Brain pericyte (primary cell): ENCODE data around the gene ZNF536.
"Not testable (repeated sequence)": the region's sequence is repeated elsewhere in the genome, so short reads cannot be mapped to it uniquely, and the experiment has no call there.

Experiments
- DNase-seq: peaks from one replicate; pipeline ENCODE4 v3.0.0-alpha.2; 2012; ENCODE audit warnings: low read depth, low spot score

ZNF536 gene

DNA sequence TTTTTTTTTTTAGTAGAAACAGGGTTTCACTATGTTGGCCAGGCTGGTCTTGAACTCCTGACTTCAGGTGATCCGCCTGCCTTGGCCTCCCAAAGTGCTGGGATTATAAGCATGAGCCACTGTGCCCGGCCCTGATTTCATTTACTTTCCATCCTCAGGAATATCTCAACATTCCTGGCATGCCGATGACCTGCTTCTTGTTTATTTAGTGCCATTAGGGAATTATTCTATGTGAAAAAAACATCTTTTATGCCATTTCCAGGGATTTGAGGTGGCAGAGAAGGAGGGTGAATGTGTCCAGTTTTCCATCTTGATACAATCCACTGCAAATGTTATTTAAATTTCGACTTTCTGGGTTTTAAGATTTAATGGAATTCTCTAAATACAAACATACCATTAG, 45.0 kb downstream of the ZNF536 start:
- not testable (repeated sequence) for DNase-seq

DNA sequence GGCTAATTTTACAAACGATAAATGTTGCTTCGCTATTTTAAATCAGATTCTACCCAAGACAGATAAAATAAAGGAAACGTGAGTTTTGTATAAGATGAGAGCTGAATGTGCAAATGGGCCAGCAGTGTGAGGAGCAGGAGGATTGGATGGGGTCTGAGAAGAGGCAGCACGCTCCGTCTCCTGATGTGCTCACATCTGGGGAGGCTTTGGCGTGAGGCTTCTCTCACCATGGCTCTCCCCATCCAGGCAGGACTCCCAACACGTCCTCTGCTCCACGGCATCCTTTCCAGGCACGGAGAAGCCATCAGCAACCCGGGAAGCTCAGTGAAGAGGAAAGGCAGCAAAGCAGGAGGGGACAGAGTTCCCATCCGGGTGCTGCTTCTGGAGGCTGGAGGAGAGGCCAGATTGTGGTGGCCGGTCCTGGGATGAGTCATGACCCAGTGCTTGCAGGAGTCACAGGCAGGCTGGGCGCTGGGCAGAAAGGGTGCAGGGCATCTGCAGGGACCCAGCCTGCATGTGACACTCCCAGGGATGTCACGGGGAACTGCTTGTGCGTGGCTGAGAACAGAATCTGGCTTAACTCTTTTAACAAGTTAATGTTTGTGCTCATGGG, 47.5 kb downstream of the ZNF536 start:
- no peak for DNase-seq

DNA sequence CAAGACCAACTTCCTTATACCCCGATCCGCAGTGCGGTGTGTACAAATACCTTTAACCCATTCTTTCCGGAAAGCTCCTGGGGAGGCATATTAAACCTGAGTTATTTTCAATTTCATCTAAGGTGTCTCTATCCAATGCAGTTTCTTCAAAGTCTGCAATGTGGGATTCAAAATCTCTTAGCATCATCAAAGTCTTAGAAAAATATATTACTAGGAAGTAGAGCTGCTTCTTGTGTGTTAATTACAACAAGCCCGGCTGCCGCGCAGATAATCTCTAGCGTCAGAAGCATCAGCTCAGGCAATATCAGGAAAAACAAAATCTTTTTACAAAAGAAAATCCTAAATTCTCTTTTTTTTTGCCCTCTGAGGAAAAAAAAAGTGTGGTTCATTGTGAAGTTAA, 48.1 kb downstream of the ZNF536 start:
- no peak for DNase-seq

DNA sequence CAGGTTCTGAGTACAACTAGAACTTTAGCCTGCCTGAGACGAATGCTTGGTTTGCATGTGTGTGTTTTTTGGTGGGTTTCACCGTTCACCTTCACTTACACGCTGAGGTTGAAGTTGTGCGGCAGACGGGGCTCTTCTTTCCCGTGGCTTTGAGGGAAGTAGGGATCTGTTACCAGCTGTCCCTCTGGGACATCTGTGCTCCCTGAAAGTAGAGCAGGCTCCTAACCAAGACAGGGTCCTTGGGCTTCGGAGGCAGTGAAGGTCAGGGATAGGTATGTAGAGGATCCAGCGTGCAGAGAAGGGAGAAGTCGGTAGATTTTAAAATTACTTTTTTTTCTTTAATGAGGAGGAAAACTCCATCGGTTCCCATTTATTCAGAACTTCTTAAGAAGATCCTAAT, 48.7 kb downstream of the ZNF536 start:
- DNase-seq, result no peak

DNA sequence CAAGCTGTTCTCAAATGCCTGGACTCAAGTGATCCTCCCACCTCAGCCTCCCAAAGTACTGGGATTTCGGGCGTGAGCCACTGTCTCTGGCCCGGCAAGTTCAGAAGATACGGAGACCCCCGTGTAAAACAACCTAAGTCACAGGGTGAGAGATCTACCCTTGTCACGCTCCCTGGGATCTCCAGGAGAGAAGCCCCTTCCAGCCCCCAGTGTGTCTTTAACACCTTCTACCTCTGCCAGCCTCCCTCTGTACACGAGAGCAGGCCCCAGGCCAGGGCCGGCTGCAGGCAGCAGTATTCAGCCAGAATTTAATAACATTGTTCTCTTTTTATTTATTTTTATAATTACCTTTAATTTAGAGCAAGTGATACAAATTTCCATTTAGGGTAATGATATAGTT, 49.4 kb downstream of the ZNF536 start:
- no peak for DNase-seq

DNA sequence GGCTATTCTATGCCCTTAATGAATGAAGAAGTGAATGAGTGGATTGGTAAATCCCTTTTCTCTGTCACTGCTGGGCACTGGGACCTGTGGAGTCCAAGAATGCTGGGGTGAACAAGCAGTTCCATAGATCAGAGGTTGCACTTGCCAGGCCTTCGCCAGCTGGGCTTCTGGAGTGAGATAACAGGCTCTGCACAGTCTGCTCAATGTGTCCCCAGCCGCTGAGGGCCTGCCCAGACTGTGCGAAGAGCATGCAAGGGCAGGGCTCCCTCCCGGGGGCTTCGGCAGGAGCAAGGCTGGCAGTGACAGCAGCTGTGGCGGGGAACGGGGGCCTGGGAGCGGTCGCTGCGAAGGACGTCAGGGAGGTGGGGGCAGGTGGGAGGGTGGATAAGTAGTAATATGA, 51.3 kb downstream of the ZNF536 start:
- no peak for DNase-seq

DNA sequence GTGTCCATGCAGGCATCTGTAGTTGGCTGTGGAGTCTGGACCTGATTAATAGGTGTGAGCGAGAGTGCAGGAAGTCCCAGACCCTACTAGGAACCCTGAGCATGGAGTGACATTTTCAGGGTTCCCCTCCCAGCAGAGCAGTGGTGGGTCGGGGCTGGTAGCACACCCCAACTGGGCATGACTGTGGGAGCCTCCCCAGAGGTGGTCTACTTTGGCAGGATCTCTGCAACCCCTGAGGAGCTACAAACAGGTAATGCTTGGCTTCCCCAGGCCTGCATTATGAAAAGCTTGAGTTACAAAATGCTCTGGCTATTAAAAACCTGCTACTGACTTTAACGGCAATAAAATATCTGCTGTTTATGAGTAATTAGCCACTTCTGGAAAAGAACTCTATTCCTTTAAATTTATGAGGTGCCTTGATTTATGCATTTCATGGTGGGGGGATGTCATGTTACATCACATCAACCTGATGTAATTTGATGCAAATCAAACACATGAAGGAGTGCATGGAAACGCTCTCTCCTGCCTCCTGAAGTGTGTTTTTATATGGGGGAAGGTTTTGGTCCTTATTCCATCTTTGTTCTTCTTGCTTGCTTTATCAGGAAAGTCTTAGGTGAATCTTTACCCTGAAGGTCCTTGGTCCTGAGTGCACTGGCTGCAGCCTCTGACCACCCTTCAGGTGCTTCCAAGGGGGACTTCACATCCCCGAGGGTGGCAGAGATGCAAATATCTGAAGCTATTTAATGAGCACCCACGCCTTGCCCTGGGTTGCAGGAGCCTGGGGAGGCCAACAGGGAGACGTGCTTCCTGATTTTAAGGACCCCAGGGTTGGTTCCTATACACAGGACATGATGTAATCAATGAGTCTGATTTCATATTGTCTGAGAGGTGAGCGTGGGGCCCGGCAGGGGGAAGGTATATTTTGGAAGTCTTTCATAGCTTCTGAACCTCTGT, 54.0 kb downstream of the ZNF536 start:
- DNase-seq, result no peak

DNA sequence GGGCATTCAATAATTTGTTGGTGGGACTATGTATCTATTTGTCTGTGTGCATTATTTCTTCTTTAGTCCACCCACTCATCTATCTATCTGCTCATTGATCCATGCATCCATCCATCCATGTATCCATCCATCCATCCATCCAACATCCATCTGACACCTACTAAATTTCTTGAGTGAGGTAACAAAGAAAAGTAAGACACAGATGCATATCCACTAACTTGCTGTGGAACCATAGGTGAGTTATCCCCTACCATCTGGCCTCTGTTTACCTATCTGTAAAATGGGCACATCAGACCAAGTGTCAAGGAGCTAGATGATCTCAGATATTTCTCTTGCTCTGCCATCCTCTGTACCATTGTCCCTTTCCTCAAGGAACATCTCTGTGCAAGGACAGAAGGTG, 54.7 kb downstream of the ZNF536 start:
- no peak for DNase-seq

DNA sequence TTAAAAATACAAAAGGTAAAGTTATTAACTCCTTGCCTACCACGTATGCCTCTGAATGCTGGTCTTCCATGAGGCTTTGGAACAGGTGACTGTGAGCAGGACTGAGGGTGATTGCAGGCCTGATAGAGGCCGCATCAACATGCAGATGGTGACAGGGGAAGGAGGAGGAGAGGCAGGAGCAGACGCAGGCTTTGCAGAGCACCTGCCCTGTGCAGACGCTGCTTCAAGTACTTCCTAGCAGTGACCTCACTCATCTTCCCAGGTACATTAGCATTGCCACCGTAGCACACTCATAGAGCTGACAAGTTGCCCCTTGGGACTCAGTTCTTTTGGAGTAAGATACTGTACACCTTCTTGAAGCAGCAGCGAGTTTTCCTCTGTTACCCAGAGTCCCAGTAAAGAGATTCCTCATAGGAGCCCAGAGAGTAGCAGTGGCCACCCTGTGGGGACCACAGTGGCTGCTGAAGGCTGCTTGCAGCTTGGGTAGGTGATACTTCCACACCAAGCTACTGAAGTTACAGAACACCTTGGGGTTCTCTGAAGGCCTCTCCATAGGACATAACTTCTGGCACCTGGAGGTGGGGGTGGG, 56.0 kb downstream of the ZNF536 start:
- no peak for DNase-seq

DNA sequence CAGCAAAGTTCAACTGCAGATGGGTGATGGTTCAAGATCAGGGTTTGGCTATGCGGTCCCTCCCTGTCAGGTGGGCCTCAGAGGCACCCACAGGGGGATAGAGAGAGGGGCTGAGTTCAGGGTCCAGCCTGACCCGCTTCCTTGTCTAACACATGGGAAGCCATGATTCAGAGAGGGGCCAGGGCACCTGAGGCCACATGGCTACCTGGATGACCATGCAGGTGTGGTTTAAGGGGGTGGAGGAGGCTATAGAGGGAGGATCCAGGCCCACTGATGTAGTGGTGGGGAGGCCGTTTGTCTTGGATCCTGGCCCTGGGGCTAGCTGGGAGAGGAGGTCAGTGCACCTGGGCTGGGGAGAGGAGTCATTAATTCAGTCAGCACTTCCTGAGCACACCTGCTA, 56.7 kb downstream of the ZNF536 start:
- DNase-seq, result no peak

DNA sequence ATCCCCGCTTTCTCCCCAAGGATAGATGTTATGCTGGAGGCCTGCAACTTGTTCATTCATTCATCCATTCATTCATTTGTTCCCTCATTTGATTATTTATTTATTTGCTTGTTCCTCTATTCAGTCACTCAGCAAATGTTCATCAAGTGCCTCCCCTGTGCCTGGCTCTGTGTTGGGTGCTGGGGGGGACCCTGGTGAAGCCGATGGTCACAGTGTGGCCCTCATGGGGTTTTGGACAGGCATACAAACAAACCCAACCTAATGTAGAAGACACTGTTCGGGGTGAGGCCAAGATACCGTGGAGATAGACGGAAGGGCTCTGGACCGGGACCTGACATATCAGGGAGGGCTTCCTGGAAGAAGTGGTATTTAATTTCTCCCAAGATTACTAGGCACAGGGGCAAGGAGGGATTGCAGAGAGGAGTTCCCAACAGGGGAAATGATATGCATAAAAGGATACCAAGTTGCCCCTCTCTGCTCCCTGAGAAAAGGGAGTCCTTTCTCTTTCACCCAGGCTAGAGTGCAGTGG, 58.1 kb downstream of the ZNF536 start:
- no peak for DNase-seq

DNA sequence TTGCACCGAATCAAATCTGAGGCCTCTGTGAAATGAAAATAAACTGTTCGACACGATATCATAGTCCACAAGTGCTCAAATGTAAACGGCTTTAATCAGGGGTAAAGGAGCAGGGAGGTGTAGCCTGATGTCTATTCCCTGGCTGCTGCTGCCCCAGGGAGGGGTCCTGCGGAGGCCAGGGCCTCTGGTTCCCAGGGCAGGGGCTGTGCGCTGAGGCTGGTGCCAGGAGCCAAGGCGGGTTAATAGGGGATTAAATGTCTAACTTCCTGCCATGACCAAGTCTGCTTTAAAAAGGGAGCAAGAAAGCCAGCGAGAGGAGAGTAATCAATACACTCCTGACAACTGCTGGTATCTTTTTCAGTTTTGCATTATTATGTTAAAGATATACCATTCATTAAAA, 59.4 kb downstream of the ZNF536 start:
- DNase-seq, result no peak

DNA sequence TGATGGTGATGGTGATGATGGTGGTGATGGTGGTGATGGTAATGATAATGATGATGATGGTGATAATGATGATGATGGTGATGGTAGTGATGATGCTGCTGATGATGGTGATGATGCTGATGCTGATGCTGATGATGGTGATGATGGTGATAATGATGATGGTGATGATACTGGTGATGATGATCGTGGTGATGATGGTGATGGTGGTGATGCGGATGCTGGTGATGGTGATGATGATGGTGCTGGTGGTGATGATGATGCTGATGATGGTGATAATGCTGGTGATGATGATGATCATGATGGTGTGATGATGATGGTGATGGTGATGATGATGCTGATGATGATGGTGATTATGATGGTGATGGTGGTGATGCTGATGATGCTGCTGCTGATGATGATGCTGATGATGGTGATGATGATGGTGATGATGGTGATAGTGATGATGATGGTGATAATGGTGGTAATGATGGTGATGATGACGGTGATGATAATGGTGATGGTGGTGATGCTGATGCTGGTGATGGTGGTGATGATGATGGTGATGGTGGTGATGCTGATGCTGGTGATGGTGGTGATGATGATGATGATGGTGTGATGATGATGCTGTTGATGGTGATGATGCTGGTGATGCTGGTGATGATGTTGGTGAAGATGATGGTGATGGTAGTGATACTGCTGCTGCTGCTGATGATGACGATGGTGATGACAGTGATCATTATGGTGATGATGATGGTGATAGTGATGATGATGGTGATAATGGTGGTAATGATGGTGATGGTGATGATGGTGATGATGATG, 62.8 kb downstream of the ZNF536 start:
- DNase-seq, result no peak

DNA sequence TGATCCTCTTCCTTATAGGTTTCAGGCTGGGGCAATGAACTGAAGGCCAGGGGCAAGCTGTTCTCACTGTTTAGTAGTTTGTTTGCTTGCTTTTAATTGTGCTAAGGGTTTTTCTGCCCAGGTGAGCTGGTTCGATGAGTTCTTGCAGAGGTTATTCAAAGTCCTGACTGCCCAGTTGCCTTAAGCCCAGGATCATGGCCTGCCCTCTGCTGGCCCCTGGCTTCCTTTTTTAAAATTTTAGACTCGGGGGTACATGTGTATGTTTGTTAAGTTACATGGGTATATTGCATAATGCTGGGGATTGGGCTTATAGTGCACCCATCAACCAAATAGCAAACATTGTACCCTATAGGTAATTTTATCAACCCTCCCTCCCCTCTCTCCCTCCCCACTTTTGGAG, 65.7 kb downstream of the ZNF536 start:
- no peak for DNase-seq

DNA sequence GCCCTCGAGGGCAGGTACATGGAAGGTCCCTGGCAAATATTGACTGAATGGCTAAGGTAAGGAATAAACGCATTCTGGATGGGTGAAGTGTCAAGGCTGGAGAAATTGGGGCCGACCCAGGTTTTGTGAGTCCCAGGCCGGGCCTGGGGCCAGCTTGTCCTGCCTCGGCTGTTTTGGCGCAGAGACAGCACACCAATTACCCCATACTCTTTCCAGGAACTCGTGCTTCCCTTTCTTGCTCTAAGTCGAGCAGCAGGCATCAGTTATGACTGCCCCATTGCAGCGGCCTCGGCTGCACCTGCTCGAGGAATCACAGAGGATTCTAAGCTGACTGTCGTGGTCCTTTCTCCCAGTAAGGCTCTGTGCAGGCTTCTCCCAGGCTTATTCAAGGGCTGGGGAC, 67.1 kb downstream of the ZNF536 start:
- DNase-seq, result no peak

DNA sequence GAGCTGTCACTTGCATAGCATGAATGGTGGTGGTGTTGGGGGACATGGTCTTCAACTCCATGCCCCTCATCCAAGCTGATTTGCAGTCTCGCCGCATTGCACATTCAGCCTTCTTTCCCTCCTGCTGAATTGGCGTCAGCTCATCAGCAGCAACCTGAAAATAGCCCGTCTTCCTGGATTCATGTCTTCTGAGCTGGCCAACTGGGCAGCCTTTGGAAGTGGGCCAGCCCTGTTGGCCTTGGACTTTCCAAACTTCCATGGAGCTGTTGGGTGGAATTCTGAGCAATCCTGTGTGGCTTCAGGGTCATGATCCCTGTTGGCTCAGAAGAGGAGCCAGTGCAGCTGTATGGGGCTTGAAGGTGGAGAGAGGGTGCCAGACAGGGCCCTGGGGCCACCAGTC, 68.8 kb downstream of the ZNF536 start:
- DNase-seq, result no peak

DNA sequence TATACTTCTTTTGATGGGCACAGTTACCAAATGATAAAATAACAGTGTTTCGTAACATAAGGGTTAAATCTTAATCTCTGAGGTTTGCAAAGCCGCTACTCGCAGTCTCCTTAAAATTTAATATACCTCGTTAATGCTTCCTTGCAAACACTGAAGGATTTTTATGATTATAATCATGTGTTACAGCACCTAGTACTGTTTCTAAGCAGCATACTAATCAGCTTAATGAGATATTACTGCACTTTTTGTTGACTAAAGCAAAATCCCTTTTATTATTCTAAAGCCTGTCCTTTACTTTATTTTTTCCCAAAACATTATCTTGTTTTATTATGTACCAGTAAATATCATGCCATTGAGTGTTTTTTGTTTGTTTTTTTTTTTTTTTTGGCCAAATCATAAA, 70.5 kb downstream of the ZNF536 start:
- DNase-seq, result no peak

DNA sequence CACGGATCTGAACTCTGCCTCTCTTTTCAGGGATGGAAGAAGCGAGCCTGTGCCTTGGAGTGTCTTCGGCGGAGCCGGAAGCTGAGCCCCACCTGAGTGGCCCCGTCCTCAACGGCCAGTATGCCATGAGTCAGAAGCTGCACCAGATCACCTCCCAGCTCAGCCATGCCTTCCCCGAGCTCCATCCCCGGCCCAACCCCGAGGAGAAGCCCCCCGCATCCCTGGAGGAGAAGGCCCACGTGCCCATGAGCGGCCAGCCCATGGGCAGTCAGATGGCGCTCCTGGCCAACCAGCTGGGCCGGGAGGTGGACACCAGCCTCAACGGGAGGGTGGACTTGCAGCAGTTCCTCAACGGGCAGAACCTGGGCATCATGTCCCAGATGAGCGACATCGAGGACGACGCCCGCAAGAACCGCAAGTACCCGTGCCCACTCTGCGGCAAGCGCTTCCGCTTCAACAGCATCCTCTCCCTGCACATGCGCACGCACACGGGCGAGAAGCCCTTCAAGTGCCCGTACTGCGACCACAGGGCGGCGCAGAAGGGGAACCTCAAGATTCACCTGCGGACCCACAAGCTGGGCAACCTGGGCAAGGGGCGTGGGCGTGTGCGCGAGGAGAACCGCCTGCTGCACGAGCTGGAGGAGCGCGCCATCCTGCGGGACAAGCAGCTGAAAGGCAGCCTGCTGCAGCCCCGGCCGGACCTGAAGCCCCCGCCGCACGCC, 71.5 kb downstream of the ZNF536 start:
- no peak for DNase-seq

DNA sequence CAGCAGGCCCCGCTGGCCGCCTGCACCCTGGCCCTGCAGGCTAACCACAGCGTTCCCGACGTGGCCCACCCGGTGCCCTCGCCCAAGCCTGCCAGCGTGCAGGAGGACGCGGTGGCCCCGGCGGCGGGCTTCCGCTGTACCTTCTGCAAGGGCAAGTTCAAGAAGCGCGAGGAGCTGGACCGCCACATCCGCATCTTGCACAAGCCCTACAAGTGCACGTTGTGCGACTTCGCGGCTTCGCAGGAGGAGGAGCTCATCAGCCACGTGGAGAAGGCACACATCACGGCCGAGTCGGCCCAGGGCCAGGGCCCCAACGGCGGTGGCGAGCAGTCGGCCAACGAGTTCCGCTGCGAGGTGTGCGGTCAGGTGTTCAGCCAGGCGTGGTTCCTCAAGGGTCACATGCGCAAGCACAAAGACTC, 72.1 kb downstream of the ZNF536 start:
- DNase-seq, result no peak

DNA sequence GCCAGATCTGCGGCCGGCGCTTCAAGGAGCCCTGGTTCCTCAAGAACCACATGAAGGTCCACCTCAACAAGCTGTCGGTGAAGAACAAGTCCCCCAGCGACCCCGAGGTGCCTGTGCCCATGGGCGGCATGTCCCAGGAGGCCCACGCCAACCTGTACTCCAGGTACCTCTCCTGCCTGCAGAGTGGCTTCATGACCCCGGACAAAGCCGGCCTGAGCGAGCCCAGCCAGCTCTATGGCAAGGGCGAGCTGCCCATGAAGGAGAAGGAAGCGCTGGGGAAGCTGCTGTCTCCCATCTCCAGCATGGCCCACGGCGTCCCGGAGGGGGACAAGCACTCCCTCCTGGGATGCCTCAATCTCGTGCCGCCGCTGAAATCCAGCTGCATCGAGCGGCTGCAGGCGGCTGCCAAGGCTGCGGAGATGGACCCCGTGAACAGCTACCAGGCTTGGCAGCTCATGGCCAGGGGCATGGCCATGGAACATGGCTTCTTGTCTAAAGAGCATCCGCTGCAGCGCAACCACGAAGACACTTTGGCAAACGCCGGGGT, 72.6 kb downstream of the ZNF536 start:
- DNase-seq, result no peak

DNA sequence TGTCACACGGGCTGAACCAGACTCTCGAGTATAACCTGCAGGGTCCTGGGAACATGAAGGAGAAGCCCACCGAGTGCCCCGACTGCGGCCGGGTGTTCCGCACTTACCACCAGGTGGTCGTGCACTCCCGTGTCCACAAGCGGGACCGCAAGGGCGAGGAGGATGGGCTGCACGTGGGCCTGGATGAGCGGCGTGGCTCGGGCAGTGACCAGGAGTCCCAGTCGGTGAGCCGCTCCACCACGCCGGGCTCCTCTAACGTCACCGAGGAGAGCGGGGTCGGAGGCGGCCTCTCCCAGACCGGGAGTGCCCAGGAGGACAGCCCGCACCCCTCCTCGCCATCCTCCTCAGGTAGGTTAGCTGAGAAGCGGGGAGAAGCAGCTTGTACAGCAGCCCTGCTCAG, 73.2 kb downstream of the ZNF536 start:
- DNase-seq, result no peak
